ENCODE data around the gene ALLC. TPM values are rescaled to one million over a fixed set of nuclear protein-coding genes. Genes with fewer than 3 reads are reported as not detected.
"Not testable (repeated sequence)": the region's sequence is repeated elsewhere in the genome, so short reads cannot be mapped to it uniquely, and the experiment has no call there.

The ALLC gene
- total RNA-seq, 1 donor from 2014 or later, result not detected

GRCh38 chr2:3615541-3616200, 42.3 kb upstream of the ALLC start:
- not testable (repeated sequence) for H3K36me3 ChIP-seq (ENCODE audit: control insufficient read depth in 3 of 3, insufficient read depth in 3 of 3, low read length in 3 of 3); H3K4me1 ChIP-seq (ENCODE audit: control insufficient read depth in 3 of 3, insufficient read depth in 3 of 3, low read length in 3 of 3); H3K9ac ChIP-seq (ENCODE audit: low read depth in 1 of 3, low read length in 3 of 3); H3K27me3 ChIP-seq (ENCODE audit: control insufficient read depth in 3 of 3, insufficient read depth in 3 of 3, low read length in 3 of 3); H3K27ac ChIP-seq (ENCODE audit: low read depth, low read length); H3K9me3 ChIP-seq (ENCODE audit: control insufficient read depth in 3 of 3, low read length in 3 of 3); H3K4me3 ChIP-seq (ENCODE audit: low read length in 3 of 3)

GRCh38 chr2:3616435-3617197, 41.4 kb upstream of the ALLC start:
- H3K9me3 ChIP-seq (ENCODE audit: control insufficient read depth in 3 of 3, low read length in 3 of 3); H3K4me3 ChIP-seq (ENCODE audit: low read length in 3 of 3); H3K4me1 ChIP-seq (ENCODE audit: control insufficient read depth in 3 of 3, insufficient read depth in 3 of 3, low read length in 3 of 3); H3K27ac ChIP-seq (ENCODE audit: low read depth, low read length); H3K9ac ChIP-seq (ENCODE audit: low read depth in 1 of 3, low read length in 3 of 3); H3K27me3 ChIP-seq (ENCODE audit: control insufficient read depth in 3 of 3, insufficient read depth in 3 of 3, low read length in 3 of 3); H3K36me3 ChIP-seq (ENCODE audit: control insufficient read depth in 3 of 3, insufficient read depth in 3 of 3, low read length in 3 of 3): not testable (repeated sequence)

- H3K4me1 ChIP-seq (ENCODE audit: control insufficient read depth in 3 of 3, insufficient read depth in 3 of 3, low read length in 3 of 3), result no peaks in the 10 kb centered on the region
- H3K4me3 ChIP-seq (ENCODE audit: low read length in 3 of 3), result no peak overlapping the region
Measured at GRCh38 chr2:3617198-3617890, 40.7 kb upstream of the ALLC start.

GRCh38 chr2:3618367-3618766, 39.6 kb upstream of the ALLC start:
- no peak overlapping the region for H3K9ac ChIP-seq (ENCODE audit: low read depth in 1 of 3, low read length in 3 of 3)
- no peaks in the 10 kb centered on the region for H3K4me1 ChIP-seq (ENCODE audit: control insufficient read depth in 3 of 3, insufficient read depth in 3 of 3, low read length in 3 of 3)

More at GRCh38 chr2:3617198-3617890, 40.7 kb upstream of the ALLC start:
- H3K9ac ChIP-seq (ENCODE audit: low read depth in 1 of 3, low read length in 3 of 3), result no peak overlapping the region
- H3K9me3 ChIP-seq (ENCODE audit: control insufficient read depth in 3 of 3, low read length in 3 of 3), result no peaks in the 10 kb centered on the region
- H3K27ac ChIP-seq (ENCODE audit: low read depth, low read length), result no peak overlapping the region
- no peaks in the 10 kb centered on the region for H3K27me3 ChIP-seq (ENCODE audit: control insufficient read depth in 3 of 3, insufficient read depth in 3 of 3, low read length in 3 of 3)
- no peaks in the 10 kb centered on the region for H3K36me3 ChIP-seq (ENCODE audit: control insufficient read depth in 3 of 3, insufficient read depth in 3 of 3, low read length in 3 of 3)

GRCh38 chr2:3619033-3619432, 39.0 kb upstream of the ALLC start:
- Histone ChIP-seq H3K36me3 (ENCODE audit: control insufficient read depth in 3 of 3, insufficient read depth in 3 of 3, low read length in 3 of 3) (no peaks in the 10 kb centered on the region), H3K27me3 (ENCODE audit: control insufficient read depth in 3 of 3, insufficient read depth in 3 of 3, low read length in 3 of 3) (no peaks in the 10 kb centered on the region), H3K4me1 (ENCODE audit: control insufficient read depth in 3 of 3, insufficient read depth in 3 of 3, low read length in 3 of 3) (no peaks in the 10 kb centered on the region), H3K4me3 (ENCODE audit: low read length in 3 of 3) (no peak overlapping the region), H3K9me3 (ENCODE audit: control insufficient read depth in 3 of 3, low read length in 3 of 3) (no peaks in the 10 kb centered on the region), H3K9ac (ENCODE audit: low read depth in 1 of 3, low read length in 3 of 3) (no peak overlapping the region), H3K27ac (ENCODE audit: low read depth, low read length) (no peak overlapping the region)

More at GRCh38 chr2:3618367-3618766, 39.6 kb upstream of the ALLC start:
- H3K4me3 ChIP-seq (ENCODE audit: low read length in 3 of 3), result no peak overlapping the region
- no peaks in the 10 kb centered on the region for H3K9me3 ChIP-seq (ENCODE audit: control insufficient read depth in 3 of 3, low read length in 3 of 3)
- no peak overlapping the region for H3K27ac ChIP-seq (ENCODE audit: low read depth, low read length)
- no peaks in the 10 kb centered on the region for H3K27me3 ChIP-seq (ENCODE audit: control insufficient read depth in 3 of 3, insufficient read depth in 3 of 3, low read length in 3 of 3)
- no peaks in the 10 kb centered on the region for H3K36me3 ChIP-seq (ENCODE audit: control insufficient read depth in 3 of 3, insufficient read depth in 3 of 3, low read length in 3 of 3)

GRCh38 chr2:3619661-3620060, 38.3 kb upstream of the ALLC start:
- H3K36me3 ChIP-seq (ENCODE audit: control insufficient read depth in 3 of 3, insufficient read depth in 3 of 3, low read length in 3 of 3); H3K9ac ChIP-seq (ENCODE audit: low read depth in 1 of 3, low read length in 3 of 3); H3K27me3 ChIP-seq (ENCODE audit: control insufficient read depth in 3 of 3, insufficient read depth in 3 of 3, low read length in 3 of 3); H3K4me3 ChIP-seq (ENCODE audit: low read length in 3 of 3); H3K4me1 ChIP-seq (ENCODE audit: control insufficient read depth in 3 of 3, insufficient read depth in 3 of 3, low read length in 3 of 3); H3K27ac ChIP-seq (ENCODE audit: low read depth, low read length); H3K9me3 ChIP-seq (ENCODE audit: control insufficient read depth in 3 of 3, low read length in 3 of 3): not testable (repeated sequence)

- no peak overlapping the region for H3K9ac ChIP-seq (ENCODE audit: low read depth in 1 of 3, low read length in 3 of 3)
- H3K4me1 ChIP-seq (ENCODE audit: control insufficient read depth in 3 of 3, insufficient read depth in 3 of 3, low read length in 3 of 3), result peaks cover 0 to 1% (median under 1%) of the 10 kb centered on the region in 3 donors
- H3K27ac ChIP-seq (ENCODE audit: low read depth, low read length), result no peak overlapping the region
- no peaks in the 10 kb centered on the region for H3K9me3 ChIP-seq (ENCODE audit: control insufficient read depth in 3 of 3, low read length in 3 of 3)
- no peak overlapping the region for H3K4me3 ChIP-seq (ENCODE audit: low read length in 3 of 3)
- H3K27me3 ChIP-seq (ENCODE audit: control insufficient read depth in 3 of 3, insufficient read depth in 3 of 3, low read length in 3 of 3), result no peaks in the 10 kb centered on the region
- no peaks in the 10 kb centered on the region for H3K36me3 ChIP-seq (ENCODE audit: control insufficient read depth in 3 of 3, insufficient read depth in 3 of 3, low read length in 3 of 3)
Measured at GRCh38 chr2:3620834-3621233, 37.2 kb upstream of the ALLC start.

GRCh38 chr2:3622967-3623366, 35.0 kb upstream of the ALLC start:
- Histone ChIP-seq H3K27ac (ENCODE audit: low read depth, low read length) (no peak overlapping the region), H3K9ac (ENCODE audit: low read depth in 1 of 3, low read length in 3 of 3) (no peak overlapping the region), H3K36me3 (ENCODE audit: control insufficient read depth in 3 of 3, insufficient read depth in 3 of 3, low read length in 3 of 3) (no peaks in the 10 kb centered on the region), H3K9me3 (ENCODE audit: control insufficient read depth in 3 of 3, low read length in 3 of 3) (no peaks in the 10 kb centered on the region), H3K4me3 (ENCODE audit: low read length in 3 of 3) (no peak overlapping the region), H3K4me1 (ENCODE audit: control insufficient read depth in 3 of 3, insufficient read depth in 3 of 3, low read length in 3 of 3) (peaks cover 0 to 9% (median 5%) of the 10 kb centered on the region in 3 donors), H3K27me3 (ENCODE audit: control insufficient read depth in 3 of 3, insufficient read depth in 3 of 3, low read length in 3 of 3) (no peaks in the 10 kb centered on the region)

- Histone ChIP-seq H3K27ac (ENCODE audit: low read depth, low read length) (no peak overlapping the region), H3K9ac (ENCODE audit: low read depth in 1 of 3, low read length in 3 of 3) (no peak overlapping the region), H3K9me3 (ENCODE audit: control insufficient read depth in 3 of 3, low read length in 3 of 3) (no peaks in the 10 kb centered on the region), H3K27me3 (ENCODE audit: control insufficient read depth in 3 of 3, insufficient read depth in 3 of 3, low read length in 3 of 3) (no peaks in the 10 kb centered on the region), H3K4me3 (ENCODE audit: low read length in 3 of 3) (no peak overlapping the region), H3K36me3 (ENCODE audit: control insufficient read depth in 3 of 3, insufficient read depth in 3 of 3, low read length in 3 of 3) (no peaks in the 10 kb centered on the region), H3K4me1 (ENCODE audit: control insufficient read depth in 3 of 3, insufficient read depth in 3 of 3, low read length in 3 of 3) (peaks cover 3 to 11% (median 8%) of the 10 kb centered on the region in 3 donors)
Measured at GRCh38 chr2:3624059-3624794, 33.8 kb upstream of the ALLC start.
